Keratinocyte (primary cell): ENCODE data around the gene EXOC4. TPM values are rescaled to one million over a fixed set of nuclear protein-coding genes. Genes with fewer than 3 reads are reported as not detected.

Experiments
- DNase-seq: peaks from one replicate; pipeline ENCODE4 v3.0.0-alpha.2; 2011; ENCODE audit warnings: low read depth, missing footprints, low spot score
- FAIRE-seq: peaks from 2 replicates; lab custom pipeline; 2011; peaks lifted over from hg19 to GRCh38; lab: Jason Lieb, UNC
- H2AFZ ChIP-seq: 2 replicates; pipeline ENCODE4 v1.6.0; 2012; ENCODE audit warnings: low read length, control low read depth, inconsistent platforms; ENCODE audit not compliant: control insufficient read depth
- H3K27ac ChIP-seq: 2 replicates; pipeline ENCODE4 v1.5.1; 2011; ENCODE audit warnings: low read length; ENCODE audit not compliant: control insufficient read depth, insufficient read depth
- H3K27me3 ChIP-seq: 3 replicates; pipeline ENCODE4 v1.6.0; 2011; ENCODE audit warnings: low read length; ENCODE audit not compliant: control insufficient read depth, insufficient read depth; ENCODE audit errors: extremely low read depth
- H3K36me3 ChIP-seq, 2 experiments: 2 replicates in 1 of 2; 3 replicates in 1 of 2; pipeline ENCODE4 v1.5.1; 2011; ENCODE audit warnings: low read length in 2 of 2, mild to moderate bottlenecking in 1 of 2; ENCODE audit not compliant: control insufficient read depth in 2 of 2, insufficient read depth in 2 of 2; ENCODE audit errors: extremely low read depth in 1 of 2
- H3K4me1 ChIP-seq: 3 replicates; pipeline ENCODE4 v1.5.1; 2011; ENCODE audit warnings: low read length; ENCODE audit not compliant: control insufficient read depth, insufficient read depth; ENCODE audit errors: extremely low read depth
- H3K4me2 ChIP-seq: 3 replicates; pipeline ENCODE4 v1.6.0; 2011; ENCODE audit warnings: low read depth, low read length; ENCODE audit not compliant: control insufficient read depth, insufficient read depth; ENCODE audit errors: extremely low read depth
- H3K4me3 ChIP-seq, 3 experiments: fragments of 200-600 bp in 1 of 3; sonication (generic) in 1 of 3; 2 replicates in 2 of 3; 3 replicates in 1 of 3; pipeline ENCODE4 v1.5.1; 2011 to 2016; ENCODE audit warnings: low read length in 3 of 3, mild to moderate bottlenecking in 3 of 3, control low read depth in 2 of 3, inconsistent platforms in 1 of 3, low read depth in 1 of 3, mixed read lengths in 1 of 3, mixed run types in 1 of 3, moderate library complexity in 1 of 3; ENCODE audit not compliant: control insufficient read depth in 2 of 3, insufficient read depth in 2 of 3; ENCODE audit errors: extremely low read depth in 1 of 3
- H3K79me2 ChIP-seq: 2 replicates; pipeline ENCODE4 v1.6.0; 2012; ENCODE audit warnings: low read length; ENCODE audit not compliant: control insufficient read depth, insufficient read depth
- H3K9ac ChIP-seq: 3 replicates; pipeline ENCODE4 v1.6.0; 2011; ENCODE audit warnings: low read length; ENCODE audit not compliant: control insufficient read depth, insufficient read depth; ENCODE audit errors: extremely low read depth
- H3K9me1 ChIP-seq: 3 replicates; pipeline ENCODE4 v1.6.0; 2011; ENCODE audit warnings: low read length; ENCODE audit not compliant: control insufficient read depth, insufficient read depth; ENCODE audit errors: extremely low read depth
- H3K9me3 ChIP-seq: 2 replicates; pipeline ENCODE4 v1.5.1; 2012; ENCODE audit warnings: low read depth, low read length; ENCODE audit not compliant: control insufficient read depth
- H4K20me1 ChIP-seq: 3 replicates; pipeline ENCODE4 v1.6.0; 2011; ENCODE audit warnings: low read length; ENCODE audit not compliant: control insufficient read depth, insufficient read depth; ENCODE audit errors: extremely low read depth
- CTCF ChIP-seq, 3 experiments: IDR thresholded peaks in 1 of 3; conservative IDR thresholded peaks in 1 of 3; optimal IDR thresholded peaks in 1 of 3; 2 replicates in 2 of 3; 3 replicates in 1 of 3; pipeline versions ENCODE3 to v1.5.1; 2011; ENCODE audit warnings: low read length in 3 of 3, mild to moderate bottlenecking in 3 of 3, moderate library complexity in 2 of 3, control low read depth in 1 of 3, inconsistent platforms in 1 of 3; ENCODE audit not compliant: insufficient read depth in 2 of 3; ENCODE audit errors: extremely low read depth in 1 of 3
- EZH2 ChIP-seq: IDR thresholded peaks from one replicate; pipeline ENCODE4 v1.6.1; 2012; ENCODE audit warnings: inconsistent platforms, mild to moderate bottlenecking, low read length, moderate library complexity
- dilution Hi-C: fragments of 300-500 bp; cut with MboI; formaldehyde crosslinking; loops from one replicate; pipeline ENCODE4 v1.7.0; 2020; ENCODE audit warnings: low sequenced_read_pairs; ENCODE audit not compliant: extremely low pct_ligation_motif_present
- polyA plus RNA-seq, 5 experiments: library from polyadenylated mRNA; depleted of rRNA in 3 of 5; stranded (reverse) in 3 of 5; stranded (forward) in 1 of 5; unstranded in 1 of 5; fragments of >200 nt; gene quantifications; 1 replicate in 1 of 5; 2 replicates in 3 of 5; 3 replicates in 1 of 5; pipeline versions ENCODE4 v1.2.1 to v1.2.3, GENCODE V29; 2011 to 2012; ENCODE audit warnings: missing spikeins in 2 of 5, low read depth in 1 of 5, low replicate concordance in 1 of 5

The EXOC4 gene
- polyA plus RNA-seq, 1 donor (not counting 4 experiments of a cell fraction or from before 2014, with no cell fraction given), result 52.6 TPM

GRCh38 chr7:133583545-133584171, 330.8 kb downstream of the EXOC4 start:
- Histone ChIP-seq H2AFZ (no peak overlapping the region), H4K20me1 (no peaks in the 10 kb centered on the region), H3K79me2 (no peaks in the 10 kb centered on the region), H3K9me1 (no peaks in the 10 kb centered on the region), H3K4me3 (no peak overlapping the region), H3K27me3 (no peaks in the 10 kb centered on the region), H3K27ac (no peak overlapping the region), H3K4me1 (no peaks in the 10 kb centered on the region), H3K36me3 (peaks cover 0 to 1% of the 10 kb centered on the region in 2 experiments), H3K4me2 (no peak overlapping the region), H3K9ac (no peak overlapping the region), H3K9me3 (no peaks in the 10 kb centered on the region)
- dilution Hi-C loops, result no loop called here
- FAIRE-seq (no peak), DNase-seq (no peak)
- TF ChIP-seq EZH2 (no peak), CTCF (optimal IDR thresholded peaks at IDR 0.05 in 1 of 3, IDR thresholded peaks at IDR 0.05 in 1 of 3, conservative IDR thresholded peaks at IDR 0.05 in 1 of 3; ENCODE audit: extremely low read depth in 1 of 3, insufficient read depth in 2 of 3, low read length in 3 of 3) (no peak)

- Histone ChIP-seq H4K20me1 (no peaks in the 10 kb centered on the region), H3K9me1 (no peaks in the 10 kb centered on the region), H3K4me3 (no peak overlapping the region), H3K79me2 (no peaks in the 10 kb centered on the region), H3K9ac (no peak overlapping the region), H2AFZ (no peak overlapping the region), H3K27ac (no peak overlapping the region), H3K9me3 (no peaks in the 10 kb centered on the region), H3K4me1 (no peaks in the 10 kb centered on the region), H3K27me3 (no peaks in the 10 kb centered on the region), H3K36me3 (peaks cover 0 to 1% of the 10 kb centered on the region in 2 experiments), H3K4me2 (no peak overlapping the region)
- DNase-seq (no peak), FAIRE-seq (no peak)
- dilution Hi-C loops, result no loop called here
- TF ChIP-seq EZH2, result no peak
- no peak for TF ChIP-seq CTCF (optimal IDR thresholded peaks at IDR 0.05 in 1 of 3, IDR thresholded peaks at IDR 0.05 in 1 of 3, conservative IDR thresholded peaks at IDR 0.05 in 1 of 3; ENCODE audit: extremely low read depth in 1 of 3, insufficient read depth in 2 of 3, low read length in 3 of 3)
These were observed 332.2 kb downstream of the EXOC4 start for GRCh38 chr7:133584956-133585668.
